ENCODE measurements around the gene USP35. TPM values are rescaled to one million over a fixed set of nuclear protein-coding genes. Genes with fewer than 3 reads are reported as not detected.
"Not testable (repeated sequence)": the region's sequence is repeated elsewhere in the genome, so short reads cannot be mapped to it uniquely, and the experiment has no call there.

Gene USP35
- total RNA-seq, 2 experiments from 2014 or later = 9.2 to 9.8 TPM

DNA sequence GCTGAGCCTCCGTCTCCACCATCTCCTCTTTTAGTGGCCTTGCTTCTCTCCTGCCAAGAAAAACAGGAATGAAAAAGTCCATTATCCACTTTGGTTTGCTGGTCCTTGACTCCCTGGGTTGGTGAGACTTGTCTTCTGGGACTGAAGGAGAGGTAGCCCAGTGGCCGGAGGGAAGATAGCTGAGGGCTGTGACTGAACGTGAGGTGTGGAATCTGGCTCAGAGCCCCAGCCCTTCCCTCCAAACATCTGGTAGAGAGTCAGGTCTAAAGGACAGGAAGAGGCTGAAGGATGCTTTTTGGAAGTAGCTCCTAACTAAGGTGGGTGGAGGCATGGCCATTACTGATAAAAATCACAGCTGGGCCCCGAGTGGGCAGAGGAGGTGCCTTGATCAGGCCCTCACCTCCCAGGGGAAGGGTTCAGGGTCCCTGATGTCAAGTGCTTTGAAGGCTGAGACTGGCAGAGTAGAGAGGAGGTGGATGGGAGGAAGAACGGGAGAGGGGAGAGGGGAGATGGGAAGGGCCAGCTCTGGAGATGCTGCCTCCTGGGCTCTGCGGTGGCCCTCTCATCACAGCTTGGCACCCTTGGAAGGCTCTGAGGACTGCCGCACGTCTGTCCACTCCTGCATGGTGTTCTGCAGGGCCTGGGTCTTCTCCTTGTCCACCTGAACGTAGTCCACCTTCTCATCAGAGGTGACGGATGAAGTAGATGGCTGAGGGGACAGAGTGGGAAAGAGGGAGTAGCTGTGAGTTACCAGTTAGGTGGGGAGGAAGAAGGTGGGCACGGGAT lies 30.2 kb downstream of the USP35 start:
- CTCF ChIA-PET = interaction anchor here (0.6 kb wide), 1 partner anchor 29 kb away, joined by 3 read pairs; no protein-coding TSS in a partner anchor
- Mint-ChIP-seq H3K27ac (no peak overlapping the region), H3K4me3 (no peak overlapping the region), H3K9me3 (ENCODE audit: low read depth) (no peaks in the 10 kb centered on the region), H3K27me3 (no peaks in the 10 kb centered on the region), H3K4me1 (peaks cover 16% of the 10 kb centered on the region), H3K36me3 (ENCODE audit: low read depth) (peaks cover 4% of the 10 kb centered on the region)
- ATAC-seq (no peak), DNase-seq (no peak)
- intact Hi-C loops (cut with DNase I, micrococcal nuclease) = no loop called here
- POLR2A ChIA-PET = interaction anchor here (0.5 kb wide), 1 partner anchor 60 kb away, joined by 3 read pairs; no protein-coding TSS in a partner anchor

DNA sequence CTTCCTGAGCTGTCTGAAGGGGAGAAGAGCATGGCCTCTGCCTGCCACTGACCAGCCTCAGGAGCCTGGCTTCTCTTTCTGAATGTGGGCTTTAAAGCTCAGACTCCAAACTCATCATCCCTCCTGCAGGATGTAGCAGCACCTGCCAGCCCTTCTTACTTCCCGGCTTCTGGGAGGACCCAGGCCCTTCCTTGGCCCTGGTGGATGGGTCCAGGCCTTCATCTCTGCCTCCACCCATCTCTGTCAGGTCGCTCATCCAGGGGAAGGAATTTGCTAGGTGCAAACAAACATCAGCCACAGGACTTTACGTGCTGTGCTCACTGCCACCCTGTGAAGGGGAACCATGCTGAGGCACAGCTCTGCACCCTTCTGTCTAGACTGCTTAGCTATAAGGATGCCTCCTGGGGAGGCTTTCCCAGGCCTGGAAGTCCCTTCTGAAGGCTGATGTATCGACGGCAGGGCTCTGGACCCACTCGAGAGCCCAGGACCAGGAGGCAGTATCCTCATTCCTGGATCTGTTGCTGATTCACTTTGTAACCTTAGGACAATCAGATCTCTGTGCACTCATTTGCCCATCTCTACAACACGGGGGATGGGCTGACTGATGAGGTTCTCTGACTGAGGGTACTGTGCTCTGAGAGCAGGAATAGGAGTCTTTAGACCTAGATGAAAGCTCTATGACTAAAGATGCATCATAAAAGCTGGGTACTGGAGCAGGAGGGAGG lies 30.9 kb downstream of the USP35 start:
- CTCF ChIA-PET = interaction anchor here (0.6 kb wide), 1 partner anchor 30 kb away, joined by 3 read pairs; no protein-coding TSS in a partner anchor
- DNase-seq (no peak), ATAC-seq (peak; percentile 64)
- POLR2A ChIA-PET = interaction anchor here (0.5 kb wide), 1 partner anchor 60 kb away, joined by 3 read pairs; no protein-coding TSS in a partner anchor
- H3K27ac Mint-ChIP-seq = peak overlapping the region; percentile 26
- intact Hi-C loops (cut with DNase I, micrococcal nuclease) = no loop called here
- peaks cover 16% of the 10 kb centered on the region for H3K4me1 Mint-ChIP-seq
- no peak overlapping the region for H3K4me3 Mint-ChIP-seq
- no peaks in the 10 kb centered on the region for H3K27me3 Mint-ChIP-seq
- no peaks in the 10 kb centered on the region for H3K9me3 Mint-ChIP-seq (ENCODE audit: low read depth)
- peaks cover 4% of the 10 kb centered on the region for H3K36me3 Mint-ChIP-seq (ENCODE audit: low read depth)

DNA sequence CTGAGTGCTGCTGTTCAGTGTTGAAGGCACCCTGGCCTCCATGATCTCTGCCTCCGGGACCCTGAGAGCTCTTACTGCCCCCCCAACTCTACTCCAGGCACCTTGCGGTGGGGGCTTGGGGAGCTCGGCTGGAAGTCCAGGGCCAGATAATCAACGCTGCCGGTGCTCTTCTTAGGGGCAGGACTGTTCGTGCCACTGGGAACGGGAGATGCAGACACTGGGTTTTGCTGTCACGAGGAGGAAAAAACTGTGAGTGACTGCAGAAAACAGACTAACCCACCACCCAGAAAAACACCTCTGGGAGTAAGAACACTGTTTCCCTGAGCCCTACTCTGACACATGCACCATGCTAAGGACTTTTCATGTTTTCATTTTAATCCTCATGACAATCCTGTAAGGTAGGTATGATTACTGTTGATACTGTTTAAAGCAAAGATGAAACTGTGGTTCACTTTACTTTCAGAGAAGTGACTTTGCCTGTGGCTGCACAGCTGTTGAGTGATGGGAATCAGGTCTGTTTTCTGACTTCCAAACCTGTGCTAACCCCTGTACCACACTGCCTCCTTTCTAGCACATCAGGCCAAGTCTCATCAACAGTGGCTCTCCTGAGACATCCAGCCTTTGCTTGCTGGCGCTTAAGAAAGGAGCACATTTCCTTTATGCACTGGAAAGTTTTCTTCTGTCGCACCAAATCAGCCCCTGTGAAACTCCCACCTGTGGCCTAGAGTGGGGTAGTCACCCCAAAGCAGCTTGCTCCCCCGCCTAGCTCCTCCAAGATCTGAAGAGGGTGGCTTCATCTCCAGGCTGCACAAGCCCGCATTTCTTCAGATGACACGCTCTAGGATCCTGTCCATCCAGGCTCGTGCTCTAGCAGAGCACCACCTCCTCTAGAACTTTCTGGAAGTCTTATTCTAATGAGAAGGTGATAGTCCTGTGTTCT lies 31.8 kb downstream of the USP35 start:
- ChIA-PET CTCF (no interaction called here), POLR2A (no interaction called here)
- peaks cover 4% of the 10 kb centered on the region for H3K36me3 Mint-ChIP-seq (ENCODE audit: low read depth)
- H3K27me3 Mint-ChIP-seq = no peaks in the 10 kb centered on the region
- intact Hi-C loops (cut with DNase I, micrococcal nuclease) = no loop called here
- H3K4me1 Mint-ChIP-seq = peaks cover 22% of the 10 kb centered on the region
- peak overlapping the region; percentile 61 for H3K27ac Mint-ChIP-seq
- peak; percentile 45 for DNase-seq
- no peaks in the 10 kb centered on the region for H3K9me3 Mint-ChIP-seq (ENCODE audit: low read depth)
- no peak overlapping the region for H3K4me3 Mint-ChIP-seq
- peak; percentile 67 for ATAC-seq

DNA sequence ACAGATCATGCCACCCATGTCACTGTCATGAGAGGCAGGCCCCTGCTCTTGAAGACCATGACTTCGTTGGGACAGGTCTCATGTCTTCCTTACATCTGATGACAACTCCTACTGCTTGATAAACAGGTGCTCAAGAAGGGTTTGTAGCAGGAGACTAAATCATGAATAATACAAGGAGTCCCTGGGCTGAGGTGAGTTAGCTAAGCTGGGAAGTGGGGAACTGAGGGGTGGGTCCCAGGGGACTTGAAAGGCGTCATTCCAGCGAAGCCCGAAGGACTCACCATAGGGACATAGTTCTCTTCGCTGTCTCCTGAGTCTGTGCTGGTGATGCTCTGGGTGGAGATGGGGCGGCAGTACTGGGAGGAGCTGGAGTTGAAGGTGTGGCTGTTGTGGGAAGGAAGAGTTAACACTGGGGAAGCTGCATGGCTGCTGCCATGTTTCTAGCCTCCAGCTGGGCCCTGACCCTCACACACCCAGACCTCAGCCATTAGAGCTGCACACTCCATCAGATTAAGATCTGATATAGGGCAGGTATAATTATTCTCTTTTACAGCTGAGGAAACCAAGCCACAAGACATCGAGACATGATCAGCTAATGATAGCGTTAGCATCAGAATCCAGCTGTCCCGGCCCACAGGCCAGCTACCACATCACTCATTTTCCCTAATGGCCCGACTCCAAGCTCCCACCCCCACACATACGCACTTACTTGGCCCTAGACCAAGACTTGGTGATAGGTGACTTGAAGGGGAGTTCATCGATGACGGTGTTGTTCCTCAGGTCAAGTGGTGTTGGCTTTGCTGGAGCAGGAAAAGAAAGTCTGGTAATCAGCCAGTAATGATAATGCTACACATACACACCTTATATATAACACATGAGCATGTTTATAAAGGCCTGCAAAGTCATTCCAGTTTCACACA lies 32.9 kb downstream of the USP35 start:
- POLR2A ChIA-PET = no interaction called here
- DNase-seq (no peak), ATAC-seq (no peak)
- intact Hi-C loops (cut with DNase I, micrococcal nuclease) = no loop called here
- peaks cover 4% of the 10 kb centered on the region for H3K36me3 Mint-ChIP-seq (ENCODE audit: low read depth)
- H3K9me3 Mint-ChIP-seq (ENCODE audit: low read depth) = no peaks in the 10 kb centered on the region
- peaks cover 23% of the 10 kb centered on the region for H3K4me1 Mint-ChIP-seq
- H3K27ac Mint-ChIP-seq = no peak overlapping the region
- no peak overlapping the region for H3K4me3 Mint-ChIP-seq
- CTCF ChIA-PET = no interaction called here
- no peaks in the 10 kb centered on the region for H3K27me3 Mint-ChIP-seq

DNA sequence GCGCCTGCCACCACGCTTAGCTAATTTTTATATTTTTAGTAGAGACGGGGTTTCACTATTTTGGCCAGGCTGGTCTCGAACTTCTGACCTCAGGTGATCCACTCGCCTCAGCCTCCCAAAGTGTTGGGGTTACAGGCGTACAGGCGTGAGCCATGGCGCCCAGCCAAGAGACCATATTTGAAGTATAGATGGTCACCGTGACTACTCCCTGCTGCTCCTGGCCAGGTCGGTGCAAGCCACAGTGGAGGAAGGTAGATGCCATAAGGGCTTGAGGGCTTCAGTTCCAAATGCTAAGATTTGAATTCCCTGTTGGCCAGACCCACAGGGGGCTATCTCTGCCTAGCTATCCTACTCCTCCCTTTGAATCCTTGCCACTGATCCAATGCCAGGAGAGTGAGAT lies 34.0 kb downstream of the USP35 start:
- H3K27me3 Mint-ChIP-seq; H3K36me3 Mint-ChIP-seq (ENCODE audit: low read depth); POLR2A ChIA-PET; CTCF ChIA-PET; intact Hi-C loops (cut with DNase I, micrococcal nuclease); ATAC-seq; H3K27ac Mint-ChIP-seq; H3K9me3 Mint-ChIP-seq (ENCODE audit: low read depth); H3K4me3 Mint-ChIP-seq; DNase-seq: not testable (repeated sequence)
- H3K4me1 Mint-ChIP-seq = peaks cover 34% of the 10 kb centered on the region

DNA sequence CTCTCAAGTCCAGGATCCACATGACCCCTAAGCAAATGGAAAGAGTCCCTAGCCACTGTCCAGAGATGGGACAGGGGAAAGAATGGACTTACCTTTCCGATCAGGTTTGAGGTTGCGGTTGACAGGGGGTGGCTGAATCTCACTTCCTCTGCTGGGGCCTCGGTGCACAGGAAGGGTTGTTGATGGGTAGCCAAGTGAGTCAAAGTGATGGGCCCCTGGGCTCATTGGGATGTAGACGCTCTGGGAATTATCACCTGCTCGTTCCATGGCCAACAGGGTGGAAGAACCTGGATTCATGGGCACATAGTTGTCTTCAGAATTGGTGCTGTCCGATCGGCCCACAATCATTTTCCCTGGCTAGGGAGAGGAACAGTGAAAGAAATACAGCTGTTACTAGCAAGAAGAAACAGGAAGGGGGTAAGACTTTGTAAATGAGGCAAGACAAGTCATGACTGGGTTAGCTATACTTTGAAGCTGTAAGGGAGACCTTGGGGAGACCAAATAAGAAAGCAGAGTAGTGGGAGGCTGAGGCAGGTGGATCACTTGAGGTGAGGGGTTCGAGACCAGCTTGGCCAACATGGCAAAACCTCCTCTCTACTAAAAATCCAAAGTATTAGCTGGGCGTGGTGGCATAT lies 34.7 kb downstream of the USP35 start:
- DNase-seq (no peak), ATAC-seq (no peak)
- no peaks in the 10 kb centered on the region for H3K9me3 Mint-ChIP-seq (ENCODE audit: low read depth)
- H3K27me3 Mint-ChIP-seq = no peaks in the 10 kb centered on the region
- H3K27ac Mint-ChIP-seq = peak overlapping the region; percentile 10
- intact Hi-C loops (cut with DNase I, micrococcal nuclease) = no loop called here
- POLR2A ChIA-PET = no interaction called here
- peaks cover 34% of the 10 kb centered on the region for H3K4me1 Mint-ChIP-seq
- CTCF ChIA-PET = interaction anchor here (0.6 kb wide), 1 partner anchor 690 kb away, joined by 3 read pairs; no protein-coding TSS in a partner anchor
- H3K4me3 Mint-ChIP-seq = no peak overlapping the region
- H3K36me3 Mint-ChIP-seq (ENCODE audit: low read depth) = peaks cover 4% of the 10 kb centered on the region

DNA sequence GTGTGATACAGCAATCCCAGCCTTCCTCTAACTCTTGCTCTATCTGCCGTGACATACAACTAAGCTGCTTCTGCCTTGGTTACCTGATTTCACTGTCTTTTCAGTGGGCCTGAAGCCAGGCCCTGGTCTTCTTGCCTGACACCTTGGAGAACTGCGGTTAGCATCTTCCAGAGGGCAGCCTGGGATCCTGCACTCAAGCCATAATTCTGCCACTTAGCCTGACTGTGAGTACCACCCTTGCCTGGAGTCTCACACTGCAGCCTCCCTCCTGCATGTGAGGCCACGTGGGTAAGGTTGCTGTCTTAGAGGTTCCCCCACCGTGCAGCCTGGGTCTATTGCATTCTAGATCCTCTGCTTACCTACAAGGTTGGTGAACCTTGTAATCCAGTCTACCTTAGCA lies 35.8 kb downstream of the USP35 start:
- POLR2A ChIA-PET = no interaction called here
- ATAC-seq (no peak), DNase-seq (no peak)
- Mint-ChIP-seq H3K27ac (peak overlapping the region; percentile 52), H3K36me3 (ENCODE audit: low read depth) (peaks cover 4% of the 10 kb centered on the region), H3K4me1 (peaks cover 34% of the 10 kb centered on the region), H3K4me3 (no peak overlapping the region), H3K27me3 (no peaks in the 10 kb centered on the region), H3K9me3 (ENCODE audit: low read depth) (no peaks in the 10 kb centered on the region)
- intact Hi-C loops (cut with DNase I, micrococcal nuclease) = no loop called here
- CTCF ChIA-PET = no interaction called here

DNA sequence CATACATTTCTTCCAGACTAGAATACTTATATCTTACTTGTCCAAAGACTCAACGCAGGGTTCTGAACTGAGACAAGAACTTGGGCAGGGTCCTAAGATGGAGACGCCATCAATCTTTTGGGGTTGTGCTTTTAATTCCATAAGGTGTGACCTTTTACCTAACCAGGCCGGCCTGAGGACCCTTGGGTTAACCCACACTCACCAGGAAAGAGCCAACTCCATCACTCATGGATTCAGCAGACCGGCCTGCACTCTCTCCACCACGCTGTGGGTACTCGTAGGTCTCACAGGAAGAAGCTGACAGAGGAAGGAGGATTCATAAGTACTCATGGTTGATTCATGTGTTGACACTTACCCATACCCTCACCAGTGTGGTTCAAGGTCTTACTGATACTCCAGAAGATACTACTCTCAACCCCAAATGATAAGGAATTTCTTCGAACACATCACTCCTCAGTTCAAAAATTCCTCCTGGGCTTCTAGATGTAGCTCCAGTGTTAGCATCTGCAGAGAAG lies 36.2 kb downstream of the USP35 start:
- Mint-ChIP-seq H3K4me1 (peaks cover 34% of the 10 kb centered on the region), H3K27me3 (no peaks in the 10 kb centered on the region), H3K4me3 (no peak overlapping the region), H3K27ac (no peak overlapping the region), H3K36me3 (ENCODE audit: low read depth) (peaks cover 4% of the 10 kb centered on the region), H3K9me3 (ENCODE audit: low read depth) (no peaks in the 10 kb centered on the region)
- intact Hi-C loops (cut with DNase I, micrococcal nuclease) = loop anchor here (5.0 kb wide), 2 partner anchors 192 to 197 kb away; partner anchors contain the start of gene GAB2 (in 1 of the 2)
- ChIA-PET POLR2A (no interaction called here), CTCF (interaction anchor here (0.6 kb wide), 1 partner anchor 93 kb away, joined by 3 read pairs; no protein-coding TSS in a partner anchor)
- DNase-seq (no peak), ATAC-seq (peak; percentile 29)

DNA sequence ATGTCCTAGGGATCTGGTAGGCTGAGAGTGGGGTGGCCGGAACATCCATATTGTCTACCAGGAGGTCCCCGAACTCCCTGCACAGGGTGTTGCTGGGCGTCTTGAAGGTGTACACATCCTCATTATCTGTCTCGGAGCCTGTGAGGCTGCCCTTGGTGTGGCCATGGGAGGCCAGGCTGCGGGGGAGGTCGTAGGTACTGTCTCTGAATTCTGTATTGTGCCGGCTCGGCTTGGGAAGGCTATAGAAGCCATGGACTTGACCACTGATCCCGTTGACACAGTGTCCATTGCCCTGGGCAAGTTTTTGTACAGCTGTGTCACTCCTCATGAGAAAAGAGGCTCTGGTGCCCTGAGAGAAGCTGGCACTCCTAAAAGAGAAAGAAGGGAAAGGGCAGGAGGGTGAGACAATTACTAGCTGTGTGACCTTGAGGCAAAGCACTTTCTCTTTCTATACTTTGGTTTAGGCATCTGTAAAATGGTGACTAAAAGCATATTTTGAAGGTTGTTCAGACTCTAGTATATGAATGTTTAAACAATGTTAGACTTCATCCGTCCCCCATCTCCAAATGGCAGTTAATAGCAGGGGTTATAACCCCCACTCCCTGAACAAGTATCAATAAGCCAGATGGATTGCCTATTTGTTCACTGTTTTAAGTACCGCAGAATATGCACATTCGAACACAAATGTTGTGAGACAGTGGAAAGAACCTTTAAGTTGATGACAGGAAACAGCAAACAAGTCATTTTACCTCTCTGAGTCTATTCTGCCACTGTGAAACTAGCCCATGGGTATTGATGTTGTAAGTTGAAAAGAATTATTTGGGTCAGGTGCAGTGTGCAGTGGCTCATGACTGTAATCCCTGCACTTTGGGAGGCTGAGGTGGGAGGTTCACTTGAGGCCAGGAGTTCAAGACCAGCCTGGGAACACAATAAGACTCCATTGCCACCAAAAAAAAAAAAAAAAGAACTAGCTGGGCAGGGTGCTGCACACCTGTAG lies 38.3 kb downstream of the USP35 start:
- POLR2A ChIA-PET = interaction anchor here (0.6 to 1.1 kb wide), 3 partner anchors 16 to 88 kb away, joined by 3 to 6 read pairs (median 5); partner anchors contain the start of gene ALG8
- Mint-ChIP-seq H3K27ac (peak overlapping the region; percentile 69), H3K4me3 (peak overlapping the region; percentile 16), H3K4me1 (peaks cover 27% of the 10 kb centered on the region), H3K36me3 (ENCODE audit: low read depth) (peaks cover 3% of the 10 kb centered on the region), H3K9me3 (ENCODE audit: low read depth) (no peaks in the 10 kb centered on the region), H3K27me3 (no peaks in the 10 kb centered on the region)
- DNase-seq (peak; percentile 55), ATAC-seq (peak; percentile 86)
- intact Hi-C loops (cut with DNase I, micrococcal nuclease) = loop anchor here (1.0 to 5.0 kb wide), 3 partner anchors 39 to 195 kb away; partner anchors contain the start of genes GAB2 (in 1 of the 2), KCTD21 (in 1 of the 2) and USP35 (in 1 of the 2)
- CTCF ChIA-PET = interaction anchor here (0.7 to 1.7 kb wide), 5 partner anchors 13 to 65 kb away, joined by 3 to 10 read pairs (median 3); partner anchors contain the start of genes KCTD21 and USP35
